ENCODE data around the gene LRRC26.

GRCh38 chr9:137146527-137146918, 23.3 kb downstream of the LRRC26 start:
- TF ChIP-seq, protein P1, sequence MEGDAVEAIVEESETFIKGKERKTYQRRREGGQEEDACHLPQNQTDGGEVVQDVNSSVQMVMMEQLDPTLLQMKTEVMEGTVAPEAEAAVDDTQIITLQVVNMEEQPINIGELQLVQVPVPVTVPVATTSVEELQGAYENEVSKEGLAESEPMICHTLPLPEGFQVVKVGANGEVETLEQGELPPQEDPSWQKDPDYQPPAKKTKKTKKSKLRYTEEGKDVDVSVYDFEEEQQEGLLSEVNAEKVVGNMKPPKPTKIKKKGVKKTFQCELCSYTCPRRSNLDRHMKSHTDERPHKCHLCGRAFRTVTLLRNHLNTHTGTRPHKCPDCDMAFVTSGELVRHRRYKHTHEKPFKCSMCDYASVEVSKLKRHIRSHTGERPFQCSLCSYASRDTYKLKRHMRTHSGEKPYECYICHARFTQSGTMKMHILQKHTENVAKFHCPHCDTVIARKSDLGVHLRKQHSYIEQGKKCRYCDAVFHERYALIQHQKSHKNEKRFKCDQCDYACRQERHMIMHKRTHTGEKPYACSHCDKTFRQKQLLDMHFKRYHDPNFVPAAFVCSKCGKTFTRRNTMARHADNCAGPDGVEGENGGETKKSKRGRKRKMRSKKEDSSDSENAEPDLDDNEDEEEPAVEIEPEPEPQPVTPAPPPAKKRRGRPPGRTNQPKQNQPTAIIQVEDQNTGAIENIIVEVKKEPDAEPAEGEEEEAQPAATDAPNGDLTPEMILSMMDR (optimal IDR thresholded peaks at IDR 0.05 in 1 of 3, IDR thresholded peaks at IDR 0.05 in 1 of 3, conservative IDR thresholded peaks at IDR 0.05 in 1 of 3; ENCODE audit: extremely low read depth in 1 of 3, insufficient read depth in 2 of 3, low read length in 3 of 3): no peak
- no peak for TF ChIP-seq EZH2 (IDR thresholded peaks at IDR 0.05; ENCODE audit: low read length)

All from keratinocyte (primary cell).